Tibial nerve (tissue), 4 donors: ENCODE data around the gene SMIM10.

ENCODE experiments used
- CTCF ChIP-seq, 5 experiments: fragments of 200-600 bp in 3 of 5; fragments of 450-650 bp in 2 of 5; sonication (generic) in 3 of 5; IDR thresholded peaks; one replicate each; pipeline ENCODE4 v1.5.1; 2016 to 2019; ENCODE audit warnings: antibody characterized with exemption in 5 of 5, mild to moderate bottlenecking in 3 of 5, moderate library complexity in 2 of 5
- EP300 ChIP-seq, 2 donors: sonication (generic); formaldehyde crosslinking; IDR thresholded peaks; one replicate each; pipeline ENCODE4 v1.6.1; 2017; ENCODE audit warnings: antibody characterized with exemption in 2 of 2, mild to moderate bottlenecking in 1 of 2
- POLR2A ChIP-seq, 2 donors: fragments of 450-650 bp; IDR thresholded peaks; one replicate each; pipeline ENCODE4 v1.6.1; 2017; ENCODE audit warnings: antibody characterized with exemption in 2 of 2, mild to moderate bottlenecking in 2 of 2, moderate library complexity in 2 of 2

GRCh38 chrX:134999469-134999868, 8.7 kb downstream of the SMIM10 start:
- peak; percentile 18 to 51 (median 35) for TF ChIP-seq CTCF (IDR thresholded peaks at IDR 0.05)
- no peak for TF ChIP-seq EP300 (IDR thresholded peaks at IDR 0.05)
- TF ChIP-seq POLR2A (IDR thresholded peaks at IDR 0.05) = no peak
